Activated CD4-positive, alpha-beta T cell treated with anti-CD3 and anti-CD28 coated beads, Interleukin-10, Interleukin-2, amounts not matched to agents 100 ng/mL and 50 ng/mL, durations not matched to agents 16 hours and 8 hours (primary cell): ENCODE data around the gene CES2.
"Not testable (repeated sequence)": the region's sequence is repeated elsewhere in the genome, so short reads cannot be mapped to it uniquely, and the experiment has no call there.

Source experiments
- DNase-seq: peaks from one replicate; pipeline ENCODE4 v3.0.0-alpha.2; 2020

Gene CES2

DNA sequence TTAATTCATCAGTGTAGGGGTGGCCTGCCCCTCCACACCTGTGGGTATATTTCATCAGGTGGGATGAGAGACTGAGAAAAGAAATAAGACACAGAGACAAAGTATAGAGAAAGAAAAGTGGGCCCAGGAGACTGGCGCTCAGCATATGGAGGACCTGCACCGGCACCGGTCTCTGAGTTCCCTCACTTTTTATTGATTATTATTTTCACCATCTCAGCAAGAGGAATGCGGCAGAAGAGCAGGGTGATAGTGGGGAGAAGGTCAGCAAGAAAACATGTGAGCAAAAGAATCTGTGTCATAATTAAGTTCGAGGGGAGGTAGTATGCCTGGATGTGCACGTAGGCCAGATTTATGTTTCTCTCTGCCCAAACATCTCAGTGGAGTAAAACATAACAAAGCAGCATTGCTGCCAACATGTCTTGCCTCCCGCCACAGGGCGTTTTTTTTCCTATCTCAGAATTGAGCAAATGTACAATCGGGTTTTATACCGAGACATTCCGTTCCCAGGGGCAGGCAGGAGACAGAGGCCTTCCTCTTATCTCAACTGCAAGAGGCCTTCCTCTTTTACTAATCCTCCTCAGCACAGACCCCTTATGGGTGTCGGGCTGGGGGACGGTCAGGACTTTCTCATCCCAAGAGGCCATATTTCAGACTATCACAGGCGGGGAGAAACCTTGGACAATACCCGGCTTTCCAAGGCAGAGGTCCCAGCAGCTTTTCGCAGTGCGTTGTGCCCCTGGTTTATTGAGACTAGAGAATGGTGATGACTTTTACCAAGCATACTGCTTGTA is 20.2 kb downstream of the CES2 start:
- DNase-seq: not testable (repeated sequence)

DNA sequence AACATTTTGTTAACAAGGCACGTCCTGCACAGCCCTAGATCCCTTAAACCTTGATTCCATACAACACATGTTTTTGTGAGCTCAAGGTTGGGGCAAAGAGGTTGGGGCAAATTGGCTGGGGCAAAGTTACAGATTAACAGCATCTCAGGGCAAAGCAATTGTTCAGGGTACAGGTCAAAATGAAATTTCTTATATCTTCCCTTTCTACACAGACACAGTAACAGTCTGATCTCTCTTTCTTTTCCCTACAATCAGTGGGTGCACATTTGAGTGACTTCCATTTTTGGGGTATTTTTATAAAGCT is 20.8 kb downstream of the CES2 start:
- not testable (repeated sequence) for DNase-seq

GRCh38 chr16:66958857-66959703 is 23.8 kb downstream of the CES2 start:
- no peak for DNase-seq

GRCh38 chr16:66959704-66960161 is 24.4 kb downstream of the CES2 start:
- DNase-seq: no peak

- no peak for DNase-seq
Measured at GRCh38 chr16:66960270-66960669, 25.0 kb downstream of the CES2 start.

GRCh38 chr16:66961065-66961744 is 25.9 kb downstream of the CES2 start, which contains the start of gene CES3:
TSS of gene CES3 (plus strand) at chr16:66961266. CDS start at chr16:66961308, 42 bp downstream.
- peak; percentile 84 for DNase-seq

GRCh38 chr16:66961914-66962313 is 26.6 kb downstream of the CES2 start:
- peak; percentile 35 for DNase-seq

- no peak for DNase-seq
Measured at GRCh38 chr16:66964049-66964448, 28.7 kb downstream of the CES2 start.

GRCh38 chr16:66968847-66969246 is 33.5 kb downstream of the CES2 start:
- DNase-seq: no peak

DNA sequence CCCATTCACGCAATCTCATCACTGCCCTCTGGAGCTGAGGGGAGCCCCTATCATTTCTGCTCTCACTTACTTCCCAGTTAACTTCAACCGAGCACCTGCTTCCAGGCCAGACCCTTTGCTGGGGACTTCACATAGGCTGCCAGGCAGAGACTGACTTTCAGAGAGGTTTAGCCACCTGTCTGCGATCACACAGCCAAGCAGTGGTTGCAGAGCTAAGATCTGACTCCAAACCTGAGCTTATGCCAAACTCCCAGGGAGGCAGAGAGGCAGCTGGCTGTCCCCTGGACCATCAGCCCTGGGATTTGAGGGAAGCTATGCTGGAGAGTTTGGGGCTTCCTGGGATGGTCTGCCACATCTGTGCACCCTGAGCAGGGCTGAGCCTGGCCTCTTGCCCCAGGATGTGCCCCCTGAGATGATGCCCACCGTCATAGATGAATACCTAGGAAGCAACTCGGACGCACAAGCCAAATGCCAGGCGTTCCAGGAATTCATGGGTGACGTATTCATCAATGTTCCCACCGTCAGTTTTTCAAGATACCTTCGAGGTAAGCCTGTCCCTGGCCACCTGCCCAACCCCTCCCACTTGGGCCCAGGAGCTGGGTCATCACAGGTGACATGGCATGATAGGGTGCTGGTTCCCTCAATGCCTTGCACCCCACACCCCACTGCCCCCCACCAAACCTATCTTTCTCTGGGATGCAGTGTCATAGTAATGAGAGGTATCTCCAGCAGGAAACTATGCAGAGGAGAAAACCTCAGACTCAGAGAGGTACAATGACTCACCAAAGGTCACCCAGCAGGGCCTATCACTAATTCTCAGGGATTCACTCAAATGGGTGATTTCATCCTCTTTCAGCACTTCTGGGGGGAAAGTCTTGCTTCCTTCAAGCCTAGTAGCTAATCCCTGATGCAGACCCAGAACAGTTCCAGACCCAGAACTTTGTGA is 35.7 kb downstream of the CES2 start:
- DNase-seq: no peak

- DNase-seq: no peak
Measured at GRCh38 chr16:66972983-66973382, 37.7 kb downstream of the CES2 start.

DNA sequence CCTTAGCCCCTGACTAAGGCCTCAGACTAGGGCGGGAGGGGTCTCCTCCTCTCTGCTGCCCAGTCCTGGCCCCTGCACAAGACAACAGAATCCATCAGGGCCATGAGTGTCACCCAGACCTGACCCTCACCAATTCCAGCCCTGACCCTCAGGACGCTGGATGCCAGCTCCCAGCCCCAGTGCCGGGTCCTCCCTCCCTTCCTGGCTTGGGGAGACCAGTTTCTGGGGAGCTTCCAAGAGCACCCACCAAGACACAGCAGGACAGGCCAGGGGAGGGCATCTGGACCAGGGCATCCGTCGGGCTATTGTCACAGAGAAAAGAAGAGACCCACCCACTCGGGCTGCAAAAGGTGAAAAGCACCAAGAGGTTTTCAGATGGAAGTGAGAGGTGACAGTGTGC is 38.4 kb downstream of the CES2 start:
- DNase-seq: no peak

DNA sequence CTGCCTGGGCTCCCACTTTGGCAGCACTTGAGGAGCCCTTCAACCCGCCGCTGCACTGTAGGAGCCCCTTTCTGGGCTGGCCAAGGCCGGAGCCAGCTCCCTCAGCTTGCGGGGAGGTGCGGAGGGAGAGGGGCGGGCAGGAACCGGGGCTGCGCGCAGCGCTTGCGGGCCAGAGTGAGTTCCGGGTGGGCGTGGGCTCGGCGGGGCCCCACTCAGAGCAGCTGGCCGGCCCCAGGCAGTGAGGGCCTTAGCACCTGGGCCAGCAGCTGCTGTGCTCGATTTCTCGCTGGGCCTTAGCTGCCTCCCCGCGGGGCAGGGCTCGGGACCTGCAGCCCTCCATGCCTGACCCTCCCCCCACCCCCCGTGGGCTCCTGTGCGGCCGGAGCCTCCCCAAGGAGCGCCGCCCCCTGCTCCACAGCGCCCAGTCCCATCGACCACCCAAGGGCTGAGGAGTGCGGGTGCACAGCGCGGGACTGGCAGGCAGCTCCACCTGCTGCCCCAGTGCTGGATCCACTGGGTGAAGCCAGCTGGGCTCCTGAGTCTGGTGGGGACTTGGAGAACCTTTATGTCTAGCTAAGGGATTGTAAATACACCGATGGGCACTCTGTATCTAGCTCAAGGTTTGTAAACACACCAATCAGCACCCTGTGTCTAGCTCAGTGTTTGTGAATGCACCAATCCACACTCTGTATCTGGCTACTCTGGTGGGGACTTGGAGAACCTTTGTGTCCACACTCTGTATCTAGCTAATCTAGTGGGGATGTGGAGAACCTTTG is 39.0 kb downstream of the CES2 start:
- not testable (repeated sequence) for DNase-seq

DNA sequence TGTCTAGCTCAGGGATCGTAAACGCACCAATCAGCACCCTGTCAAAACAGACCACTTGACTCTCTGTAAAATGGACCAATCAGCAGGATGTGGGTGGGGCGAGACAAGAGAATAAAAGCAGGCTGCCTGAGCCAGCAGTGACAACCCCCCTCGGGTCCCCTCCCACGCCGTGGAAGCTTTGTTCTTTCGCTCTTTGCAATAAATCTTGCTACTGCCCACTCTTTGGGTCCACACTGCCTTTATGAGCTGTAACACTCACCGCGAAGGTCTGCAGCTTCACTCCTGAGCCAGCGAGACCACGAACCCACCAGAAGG is 39.6 kb downstream of the CES2 start:
- peak; percentile 67 for DNase-seq

DNA sequence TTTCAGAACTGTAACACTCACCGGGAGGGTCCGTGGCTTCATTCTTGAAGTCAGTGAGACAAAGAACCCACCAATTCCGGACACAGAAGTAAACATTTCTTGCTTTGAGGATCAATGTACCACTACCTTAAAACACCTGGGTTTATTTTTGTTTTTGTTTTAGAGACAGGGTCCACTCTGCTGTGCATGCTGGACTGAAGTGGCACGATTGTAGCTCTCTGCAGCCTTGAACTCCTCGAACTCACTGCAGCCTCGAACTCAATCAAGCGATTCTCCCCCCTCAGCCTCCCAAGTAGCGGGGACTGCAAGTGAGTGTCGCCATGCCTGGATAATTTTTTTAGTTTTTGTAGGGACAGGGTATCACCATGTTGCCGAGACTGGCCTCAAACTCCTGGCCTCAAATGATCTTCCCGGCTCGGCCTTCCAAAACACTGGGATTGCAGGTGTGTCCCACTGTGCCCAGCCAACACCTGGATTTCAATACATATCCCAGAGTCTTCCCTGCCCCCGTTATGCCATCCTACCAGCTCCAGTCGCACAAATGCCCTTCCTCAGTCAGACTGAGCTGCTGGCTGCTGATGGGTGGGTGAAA is 40.1 kb downstream of the CES2 start:
- DNase-seq: no peak

GRCh38 chr16:66976746-66977145 is 41.4 kb downstream of the CES2 start:
- no peak for DNase-seq

- DNase-seq: peak; percentile 93
Measured at GRCh38 chr16:66977341-66978113, 42.2 kb downstream of the CES2 start.

GRCh38 chr16:66979011-66979717 is 43.8 kb downstream of the CES2 start:
- no peak for DNase-seq

DNA sequence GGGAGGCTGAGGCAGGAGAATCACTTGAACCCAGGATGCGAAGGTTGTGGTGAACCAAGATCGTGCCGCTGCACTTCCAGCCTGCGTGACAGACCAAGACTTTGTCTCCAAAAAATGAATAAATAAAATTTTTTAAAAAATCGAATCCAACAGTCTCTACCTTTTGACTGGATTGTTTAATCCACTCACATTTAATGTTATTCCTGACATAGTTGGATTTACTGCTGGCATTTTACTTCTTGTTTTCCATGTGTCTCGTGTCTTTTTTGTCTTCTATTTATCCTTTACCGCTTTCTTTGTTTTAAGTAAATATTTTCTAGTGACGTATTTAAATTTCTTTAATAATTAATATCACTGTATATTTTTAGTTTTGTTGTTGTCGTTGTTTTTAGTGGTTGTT is 47.7 kb downstream of the CES2 start:
- DNase-seq: no peak

DNA sequence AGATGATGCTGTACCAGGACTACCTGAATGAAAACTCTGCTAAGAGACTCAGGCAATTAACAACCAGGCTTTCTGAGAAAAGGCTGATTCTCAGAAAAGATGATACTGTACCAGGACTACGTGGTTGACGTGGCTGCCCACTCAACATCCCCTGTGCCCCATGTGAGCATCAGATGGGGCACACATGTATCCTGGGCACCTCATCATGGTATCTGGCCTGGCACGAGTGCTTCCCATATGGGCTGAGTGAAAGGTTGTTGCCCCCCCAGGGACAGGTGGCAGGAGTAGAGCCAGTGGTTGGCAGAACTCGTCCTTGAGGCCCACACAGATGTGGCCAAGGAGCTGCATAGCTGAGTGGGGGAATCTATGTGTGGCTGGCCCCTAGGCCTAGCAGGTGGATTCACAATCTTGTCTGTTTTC is 49.6 kb downstream of the CES2 start:
- peak; percentile 91 for DNase-seq
